Glomerular visceral epithelial cell (primary cell): Measurements from ENCODE around the gene CDC25B.
"Not testable (repeated sequence)": the region's sequence is repeated elsewhere in the genome, so short reads cannot be mapped to it uniquely, and the experiment has no call there.

Experiments used
- DNase-seq: peaks from one replicate; pipeline ENCODE4 v3.0.0-alpha.2; 2016; ENCODE audit errors: extremely low spot score

Gene CDC25B

GRCh38 chr20:3825526-3825925 is 29.4 kb downstream of the CDC25B start:
- no peak for DNase-seq

- no peak for DNase-seq
These were observed 30.3 kb downstream of the CDC25B start for GRCh38 chr20:3826420-3826819.

GRCh38 chr20:3828798-3829197 is 32.7 kb downstream of the CDC25B start:
- no peak for DNase-seq

GRCh38 chr20:3829891-3830290 is 33.8 kb downstream of the CDC25B start:
- DNase-seq = not testable (repeated sequence)

DNA sequence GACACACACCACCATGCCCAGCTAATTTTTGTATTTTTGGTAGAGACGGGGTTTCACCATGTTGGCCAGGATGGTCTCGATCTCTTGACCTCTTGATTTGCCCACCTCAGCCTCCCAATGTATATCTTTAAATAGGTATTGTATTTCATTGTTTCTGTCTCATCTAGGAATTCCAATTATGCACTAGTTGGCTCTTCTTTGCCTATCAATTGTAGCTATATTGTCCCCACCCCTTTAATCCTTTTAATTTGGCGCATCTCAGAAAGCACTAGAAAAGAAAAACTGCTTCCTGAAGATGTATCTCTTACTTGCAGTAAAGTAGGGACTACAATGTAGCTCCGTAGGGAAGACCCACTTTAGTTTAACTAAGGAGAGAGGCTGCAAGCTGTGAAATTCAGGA is 40.0 kb downstream of the CDC25B start:
- DNase-seq = no peak

DNA sequence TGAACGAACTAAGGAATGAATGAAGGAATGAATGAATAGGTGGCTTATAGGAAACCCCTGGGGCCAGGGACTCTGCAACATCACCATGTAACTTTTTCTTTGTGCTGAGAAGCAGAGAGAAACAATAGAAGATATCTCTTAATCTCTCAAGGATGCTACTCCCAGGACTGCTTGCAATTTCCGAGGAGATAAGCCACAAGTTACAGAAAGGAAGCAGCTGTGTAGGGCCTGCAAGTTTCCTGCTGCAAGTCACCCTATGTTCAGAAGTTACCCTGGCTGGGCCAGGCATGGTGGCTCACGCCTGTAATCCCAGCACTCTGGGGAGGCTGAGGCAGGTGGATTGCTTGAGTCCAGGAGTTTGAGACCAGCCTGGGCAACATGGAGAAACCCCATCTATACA is 43.2 kb downstream of the CDC25B start:
- no peak for DNase-seq

DNA sequence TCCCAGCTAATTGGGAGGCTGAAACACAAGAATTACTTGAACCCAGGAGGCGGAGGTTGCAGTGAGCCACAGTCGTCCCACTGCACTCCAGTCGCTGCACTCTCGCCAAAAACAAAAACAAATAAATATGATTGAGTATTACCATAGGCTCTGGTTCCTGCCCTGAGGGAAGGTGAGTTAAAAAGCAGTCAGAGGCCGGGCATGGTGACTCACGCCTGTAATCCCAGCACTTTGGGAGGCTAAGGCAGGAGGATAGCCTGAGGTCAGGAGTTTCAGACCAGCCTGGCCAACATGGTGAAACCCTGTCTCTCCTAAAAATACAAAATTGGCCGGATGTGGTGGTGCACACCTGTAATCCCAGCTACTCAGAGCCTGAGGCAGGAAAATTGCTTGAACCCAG is 44.1 kb downstream of the CDC25B start:
- DNase-seq = not testable (repeated sequence)

GRCh38 chr20:3842348-3842930 is 46.3 kb downstream of the CDC25B start:
- DNase-seq = no peak

DNA sequence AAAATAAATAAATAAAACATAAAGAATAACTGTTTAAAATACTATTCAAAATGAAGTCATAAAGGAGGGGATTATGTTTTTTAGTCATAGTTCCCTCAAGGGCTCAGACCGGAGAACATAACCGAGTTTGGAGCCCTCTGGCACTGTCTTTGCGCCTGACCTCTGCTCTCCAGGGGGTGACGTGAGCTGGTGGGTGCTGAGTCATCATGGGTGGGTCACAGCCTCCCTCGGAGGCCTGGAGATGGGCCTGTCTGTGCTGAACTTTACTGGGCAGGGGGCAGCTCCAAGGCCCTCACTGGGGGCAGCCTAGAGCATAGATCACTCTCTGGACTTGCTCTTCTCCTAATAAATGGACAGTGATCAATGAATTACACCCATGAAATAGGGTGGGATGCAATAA is 47.4 kb downstream of the CDC25B start:
- no peak for DNase-seq

DNA sequence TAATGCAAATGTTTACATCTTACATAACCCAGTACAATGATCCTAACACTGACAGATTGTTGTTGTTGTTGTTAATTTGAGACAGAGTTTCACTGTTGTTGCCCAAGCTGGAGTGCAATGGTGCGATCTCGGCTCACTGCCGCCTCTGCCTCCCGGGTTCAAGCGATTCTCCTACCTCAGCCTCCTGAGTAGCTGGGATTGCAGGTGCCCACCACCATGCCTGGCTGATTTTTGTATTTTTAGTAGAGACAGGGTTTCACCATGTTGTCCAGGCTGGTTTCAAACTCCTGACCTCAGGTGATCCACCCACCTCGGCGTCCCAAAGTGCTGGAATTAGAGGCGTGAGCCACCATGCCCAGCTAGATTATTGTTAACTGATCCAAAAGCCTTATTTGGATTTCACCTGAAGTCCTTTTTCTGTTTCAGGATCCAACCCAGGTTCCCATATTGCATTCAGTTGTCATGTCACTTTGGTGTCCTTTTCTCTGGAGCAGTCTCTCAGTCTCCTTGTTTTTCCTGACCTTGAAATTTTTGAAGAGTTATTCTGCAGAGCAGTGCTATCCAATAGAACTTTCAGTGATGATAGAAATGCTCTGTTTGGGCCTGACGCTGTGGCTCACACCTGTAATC is 48.0 kb downstream of the CDC25B start:
- DNase-seq = not testable (repeated sequence)

GRCh38 chr20:3846378-3846739 is 50.2 kb downstream of the CDC25B start:
- DNase-seq = no peak

GRCh38 chr20:3846740-3847428 is 50.8 kb downstream of the CDC25B start, which contains the start of gene MAVS:
Gene MAVS (plus strand): TSS chr20:3846834. CDS start chr20:3854625, 7,791 bp downstream.
- peak; percentile 87 for DNase-seq

GRCh38 chr20:3847429-3847940 is 51.4 kb downstream of the CDC25B start:
- DNase-seq = no peak

DNA sequence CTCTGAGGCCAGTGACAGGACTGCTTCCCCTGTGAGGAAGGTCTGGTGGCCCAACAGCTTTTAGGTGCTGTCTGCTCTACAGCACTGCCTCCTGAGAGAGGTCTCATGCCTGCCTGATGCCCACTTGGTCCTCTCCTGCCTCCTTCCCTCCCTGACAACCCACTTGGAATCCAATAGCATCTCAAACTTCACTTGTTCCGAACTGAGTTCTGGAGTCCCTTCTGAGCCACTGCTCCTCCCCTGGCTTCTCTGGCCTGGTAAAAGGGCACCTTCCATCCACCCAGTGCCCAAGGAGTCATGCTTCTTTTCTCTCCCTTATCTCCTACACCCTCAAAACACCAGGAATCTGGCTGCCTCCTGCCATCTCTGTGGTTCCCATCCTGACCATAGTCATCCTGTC is 52.5 kb downstream of the CDC25B start:
- DNase-seq = no peak

DNA sequence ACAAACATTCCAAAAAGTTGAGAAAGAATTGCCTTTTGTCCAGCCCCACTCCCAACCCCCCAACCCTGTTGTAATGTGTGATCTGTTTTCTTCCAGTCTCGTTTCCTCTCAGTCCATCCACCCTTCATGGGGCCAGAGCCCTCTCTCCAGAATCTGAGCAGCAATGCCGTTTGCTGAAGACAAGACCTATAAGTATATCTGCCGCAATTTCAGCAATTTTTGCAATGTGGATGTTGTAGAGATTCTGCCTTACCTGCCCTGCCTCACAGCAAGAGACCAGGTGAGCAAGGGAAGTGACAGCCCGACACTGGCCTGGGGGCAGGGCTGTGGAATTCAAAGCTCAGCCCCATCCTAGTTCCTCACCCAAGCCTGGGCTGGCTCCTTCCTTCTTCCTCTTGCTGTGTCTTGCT is 58.4 kb downstream of the CDC25B start:
- no peak for DNase-seq
